ENCODE data around the gene KIAA1671. TPM values are rescaled to one million over a fixed set of nuclear protein-coding genes. Genes with fewer than 3 reads are reported as not detected.

Gene KIAA1671
- polyA plus RNA-seq, 3 donors: not detected

- Mint-ChIP-seq H3K9me3 (no peaks in the 10 kb centered on the region), H3K27ac (no peak overlapping the region)
- DNase-seq: no peak
Measured at GRCh38 chr22:25090225-25090890, 137.8 kb downstream of the KIAA1671 start.

DNA sequence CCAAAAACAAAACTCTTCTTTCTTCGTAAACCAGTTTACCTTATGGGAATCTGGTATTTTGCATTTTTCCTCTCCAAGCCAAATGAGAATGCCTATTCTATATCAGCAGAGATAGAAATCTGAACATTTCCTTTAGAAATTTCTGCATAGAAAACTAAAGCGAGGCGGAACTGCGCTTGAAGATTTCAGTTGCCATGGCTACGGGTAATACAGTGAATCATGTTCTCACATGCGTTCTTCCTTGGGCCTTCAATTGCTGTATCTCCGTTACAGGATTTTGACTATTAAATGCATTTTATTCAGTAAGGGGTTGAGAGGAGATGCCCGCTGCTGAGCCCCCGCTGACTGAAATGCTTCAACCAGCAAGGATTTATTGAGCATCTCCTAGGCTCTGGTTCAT is 138.9 kb downstream of the KIAA1671 start:
- no peak for TF ChIP-seq CTCF (IDR thresholded peaks at IDR 0.05)
- H3K9me3 Mint-ChIP-seq: no peaks in the 10 kb centered on the region
- Histone ChIP-seq H3K27me3 (ENCODE audit: control insufficient read depth in 2 of 2, insufficient read depth in 2 of 2, low read length in 2 of 2) (no peaks in the 10 kb centered on the region), H3K79me2 (ENCODE audit: insufficient read depth, low read length) (no peaks in the 10 kb centered on the region), H3K4me3 (replicated peaks in 1 of 3; ENCODE audit: low read depth in 2 of 3, low read length in 3 of 3) (no peak overlapping the region), H3K4me1 (ENCODE audit: control insufficient read depth in 1 of 2, insufficient read depth in 2 of 2, low read length in 2 of 2) (no peaks in the 10 kb centered on the region), H3K4me2 (replicated peaks; ENCODE audit: extremely low read depth, low read length, poor library complexity, severe bottlenecking) (no peak overlapping the region), H4K20me1 (ENCODE audit: insufficient read depth, low read length) (no peaks in the 10 kb centered on the region), H3K9ac (ENCODE audit: insufficient read depth, low read length, poor library complexity, severe bottlenecking) (no peak overlapping the region), H3K9me3 (replicated peaks in 1 of 2; ENCODE audit: control insufficient read depth in 1 of 2, insufficient read depth in 1 of 2, low read length in 2 of 2) (no peaks in the 10 kb centered on the region), H2AFZ (ENCODE audit: insufficient read depth, low read depth, low read length, poor library complexity, severe bottlenecking) (no peak overlapping the region), H3K27ac (ENCODE audit: low read depth in 1 of 2, low read length in 2 of 2) (no peak overlapping the region), H3K36me3 (replicated peaks in 1 of 2; ENCODE audit: control insufficient read depth in 1 of 2, insufficient read depth in 2 of 2, low read length in 2 of 2) (no peaks in the 10 kb centered on the region)
- H3K27me3 Mint-ChIP-seq (ENCODE audit: low read depth in 3 of 3): peaks cover 4 to 13% (median 9%) of the 10 kb centered on the region in 3 donors
- peaks cover 1% of the 10 kb centered on the region for H3K4me1 Mint-ChIP-seq
- DNase-seq: no peak
- intact Hi-C loops (cut with micrococcal nuclease): no loop called here
- 83% methylated on average over 3 of the region's 9 CpGs for WGBS (ENCODE audit: insufficient coverage)
- no peak overlapping the region for H3K4me3 Mint-ChIP-seq
- no peaks in the 10 kb centered on the region for H3K36me3 Mint-ChIP-seq
- no peak overlapping the region for H3K27ac Mint-ChIP-seq

More at GRCh38 chr22:25090225-25090890, 137.8 kb downstream of the KIAA1671 start:
- Mint-ChIP-seq H3K36me3 (no peaks in the 10 kb centered on the region), H3K27me3 (ENCODE audit: low read depth in 3 of 3) (peaks cover 6 to 11% (median 10%) of the 10 kb centered on the region in 3 donors), H3K4me1 (peaks cover 3% of the 10 kb centered on the region), H3K4me3 (no peak overlapping the region)
- Histone ChIP-seq H3K36me3 (replicated peaks in 1 of 2; ENCODE audit: control insufficient read depth in 1 of 2, insufficient read depth in 2 of 2, low read length in 2 of 2) (no peaks in the 10 kb centered on the region), H3K79me2 (ENCODE audit: insufficient read depth, low read length) (no peaks in the 10 kb centered on the region), H2AFZ (ENCODE audit: insufficient read depth, low read depth, low read length, poor library complexity, severe bottlenecking) (no peak overlapping the region), H3K4me2 (replicated peaks; ENCODE audit: extremely low read depth, low read length, poor library complexity, severe bottlenecking) (no peak overlapping the region), H3K4me3 (replicated peaks in 1 of 3; ENCODE audit: low read depth in 2 of 3, low read length in 3 of 3) (no peak overlapping the region), H3K9me3 (replicated peaks in 1 of 2; ENCODE audit: control insufficient read depth in 1 of 2, insufficient read depth in 1 of 2, low read length in 2 of 2) (no peaks in the 10 kb centered on the region), H4K20me1 (ENCODE audit: insufficient read depth, low read length) (no peaks in the 10 kb centered on the region), H3K4me1 (ENCODE audit: control insufficient read depth in 1 of 2, insufficient read depth in 2 of 2, low read length in 2 of 2) (no peaks in the 10 kb centered on the region), H3K27me3 (ENCODE audit: control insufficient read depth in 2 of 2, insufficient read depth in 2 of 2, low read length in 2 of 2) (no peaks in the 10 kb centered on the region), H3K27ac (ENCODE audit: low read depth in 1 of 2, low read length in 2 of 2) (no peak overlapping the region), H3K9ac (ENCODE audit: insufficient read depth, low read length, poor library complexity, severe bottlenecking) (no peak overlapping the region)
- intact Hi-C loops (cut with micrococcal nuclease): no loop called here
- 79% methylated on average over 9 of the region's 9 CpGs for WGBS (ENCODE audit: insufficient coverage)
- TF ChIP-seq CTCF (IDR thresholded peaks at IDR 0.05): no peak

All from CD14-positive monocyte (primary cell).